NB4 (cell line): ENCODE measurements around the gene USP6NL.
"Not testable (repeated sequence)": the region's sequence is repeated elsewhere in the genome, so short reads cannot be mapped to it uniquely, and the experiment has no call there.

ENCODE experiments used
- DNase-seq: peaks from one replicate; pipeline ENCODE4 v3.0.0; 2010; ENCODE audit warnings: low read depth
- H3K4me3 ChIP-seq: one replicate; pipeline ENCODE4 v1.5.1; 2011; ENCODE audit warnings: mild to moderate bottlenecking, low read depth, low read length, moderate library complexity
- MAX ChIP-seq: IDR thresholded peaks from 2 replicates; pipeline ENCODE4 v1.6.1; 2011; ENCODE audit warnings: low read depth, low read length
- MYC ChIP-seq: IDR thresholded peaks from 2 replicates; pipeline ENCODE4 v1.6.1; 2011; ENCODE audit warnings: low read depth, low read length
- POLR2A ChIP-seq: IDR thresholded peaks from 2 replicates; pipeline ENCODE4 v1.6.1; 2011; ENCODE audit warnings: mild to moderate bottlenecking; ENCODE audit not compliant: insufficient read length; ENCODE audit errors: extremely low read depth
- TF ChIP-seq, protein P1 (sequence below): IDR thresholded peaks from one replicate; pipeline ENCODE4 v1.5.1; 2012; ENCODE audit warnings: low read depth, low read length

Gene USP6NL

DNA sequence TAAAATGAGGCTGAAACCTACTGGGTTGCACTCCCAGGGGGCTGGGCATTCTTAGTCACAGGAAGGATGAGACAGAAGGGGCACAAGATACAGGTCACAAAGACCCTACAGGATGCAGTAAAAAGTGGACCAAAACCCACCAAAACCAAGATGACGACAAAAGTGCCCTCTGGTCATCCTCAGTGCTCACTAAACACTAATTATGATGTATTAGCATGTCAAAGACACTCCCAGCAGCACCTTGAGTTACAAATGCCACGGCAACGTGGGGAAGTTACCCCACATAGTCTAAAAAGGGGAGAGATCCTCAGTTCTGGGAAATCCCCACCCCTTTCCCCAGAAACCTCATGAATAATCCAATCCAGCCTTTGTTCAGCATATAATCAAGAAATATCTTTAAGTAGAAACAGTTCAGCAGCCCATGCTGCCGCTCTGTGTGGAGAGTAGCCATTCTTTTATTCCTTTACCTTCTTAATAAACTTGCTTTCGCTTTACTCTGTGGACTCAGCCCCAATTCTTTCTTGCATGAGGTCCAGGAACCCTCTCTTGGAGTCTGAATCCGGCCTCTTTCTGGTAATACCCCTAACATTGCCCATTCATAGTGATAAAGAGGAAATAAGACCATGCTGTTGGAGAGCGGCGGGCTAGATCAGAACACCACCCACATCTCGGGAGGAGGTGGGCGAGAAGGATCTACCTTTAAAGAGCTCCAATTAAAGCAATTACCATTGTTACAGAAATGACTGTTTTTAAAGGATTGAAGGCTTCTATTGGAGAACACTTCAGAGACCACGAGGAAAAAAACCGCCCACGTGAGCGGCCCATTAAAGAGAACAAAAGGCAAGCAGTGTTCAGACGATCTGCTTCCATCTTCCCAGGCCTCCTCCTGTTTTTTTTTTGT, 170.9 kb downstream of the USP6NL start:
- no peak for DNase-seq
- TF ChIP-seq POLR2A (no peak), MYC (no peak), MAX (no peak)
- TF ChIP-seq, protein P1, sequence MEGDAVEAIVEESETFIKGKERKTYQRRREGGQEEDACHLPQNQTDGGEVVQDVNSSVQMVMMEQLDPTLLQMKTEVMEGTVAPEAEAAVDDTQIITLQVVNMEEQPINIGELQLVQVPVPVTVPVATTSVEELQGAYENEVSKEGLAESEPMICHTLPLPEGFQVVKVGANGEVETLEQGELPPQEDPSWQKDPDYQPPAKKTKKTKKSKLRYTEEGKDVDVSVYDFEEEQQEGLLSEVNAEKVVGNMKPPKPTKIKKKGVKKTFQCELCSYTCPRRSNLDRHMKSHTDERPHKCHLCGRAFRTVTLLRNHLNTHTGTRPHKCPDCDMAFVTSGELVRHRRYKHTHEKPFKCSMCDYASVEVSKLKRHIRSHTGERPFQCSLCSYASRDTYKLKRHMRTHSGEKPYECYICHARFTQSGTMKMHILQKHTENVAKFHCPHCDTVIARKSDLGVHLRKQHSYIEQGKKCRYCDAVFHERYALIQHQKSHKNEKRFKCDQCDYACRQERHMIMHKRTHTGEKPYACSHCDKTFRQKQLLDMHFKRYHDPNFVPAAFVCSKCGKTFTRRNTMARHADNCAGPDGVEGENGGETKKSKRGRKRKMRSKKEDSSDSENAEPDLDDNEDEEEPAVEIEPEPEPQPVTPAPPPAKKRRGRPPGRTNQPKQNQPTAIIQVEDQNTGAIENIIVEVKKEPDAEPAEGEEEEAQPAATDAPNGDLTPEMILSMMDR = no peak

GRCh38 chr10:11439523-11440053, 171.9 kb downstream of the USP6NL start:
- no peak overlapping the region for H3K4me3 ChIP-seq
- TF ChIP-seq POLR2A (no peak), MAX (no peak), MYC (no peak)
- TF ChIP-seq, protein P1 = no peak
- no peak for DNase-seq

More for the DNA sequence above, 170.9 kb downstream of the USP6NL start:
- H3K4me3 ChIP-seq = no peak overlapping the region

DNA sequence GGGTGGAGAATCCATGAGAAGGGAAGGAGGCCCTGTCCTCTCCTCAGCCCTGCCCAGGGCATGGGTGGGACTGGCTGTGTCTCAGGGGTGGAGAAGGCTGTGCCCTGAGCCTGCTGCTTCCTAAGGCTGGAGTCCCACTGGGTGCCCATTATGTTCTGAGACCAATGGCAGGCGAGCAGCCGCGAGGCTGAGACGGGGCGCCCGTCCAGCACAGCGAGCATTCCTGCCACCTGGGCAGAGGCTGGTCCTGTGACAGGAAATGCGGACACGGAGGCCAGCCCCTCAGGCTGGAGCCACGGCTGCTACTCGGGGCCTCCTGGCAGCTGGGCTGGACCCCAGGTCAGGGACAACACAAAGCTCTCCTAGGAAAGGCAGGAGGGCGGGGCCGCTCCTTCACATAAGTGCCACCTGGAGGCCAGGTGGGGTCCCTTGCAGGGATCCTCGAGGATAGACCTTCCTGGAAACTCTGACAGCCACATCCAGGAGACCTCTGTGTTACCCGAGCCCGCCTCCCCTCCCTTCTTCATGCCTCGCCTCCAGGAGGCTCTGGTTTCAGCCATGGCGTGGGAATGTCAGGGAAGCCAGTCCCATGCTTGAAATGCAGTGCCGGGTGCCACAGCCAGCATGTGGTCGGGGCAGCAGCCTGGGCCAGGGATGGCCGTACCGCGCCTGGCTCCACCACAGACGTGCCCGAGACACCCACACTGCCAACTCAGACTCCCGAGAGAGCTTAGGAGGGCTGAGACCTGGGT, 173.9 kb downstream of the USP6NL start:
- no peak for DNase-seq
- H3K4me3 ChIP-seq = no peak overlapping the region
- TF ChIP-seq MYC (no peak), MAX (no peak), POLR2A (no peak)
- TF ChIP-seq, protein P1 = no peak

GRCh38 chr10:11436445-11436844, 175.0 kb downstream of the USP6NL start:
- DNase-seq, H3K4me3 ChIP-seq: not testable (repeated sequence)

DNA sequence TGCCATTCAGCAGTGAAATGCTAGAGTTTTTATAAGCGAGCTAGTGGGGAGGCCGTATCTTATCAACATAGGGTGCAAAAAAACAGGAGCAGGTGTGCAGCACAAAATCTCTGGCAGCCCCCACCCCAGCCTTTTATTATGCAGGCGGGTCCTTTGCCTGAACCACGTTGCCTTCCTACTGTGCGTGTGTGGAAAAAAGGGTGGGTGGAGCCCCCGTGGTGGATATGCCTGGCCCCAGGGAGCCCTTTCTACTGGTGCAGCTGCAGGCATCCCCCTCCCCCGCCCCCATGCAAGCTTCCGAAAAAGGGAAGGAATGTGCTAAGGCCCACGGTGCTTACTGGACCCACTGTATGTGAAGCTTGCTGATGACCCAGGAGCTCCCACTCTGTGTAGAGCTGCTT, 175.9 kb downstream of the USP6NL start:
- no peak overlapping the region for H3K4me3 ChIP-seq
- TF ChIP-seq MAX (no peak), MYC (no peak), POLR2A (no peak)
- TF ChIP-seq, protein P1 = no peak
- no peak for DNase-seq

DNA sequence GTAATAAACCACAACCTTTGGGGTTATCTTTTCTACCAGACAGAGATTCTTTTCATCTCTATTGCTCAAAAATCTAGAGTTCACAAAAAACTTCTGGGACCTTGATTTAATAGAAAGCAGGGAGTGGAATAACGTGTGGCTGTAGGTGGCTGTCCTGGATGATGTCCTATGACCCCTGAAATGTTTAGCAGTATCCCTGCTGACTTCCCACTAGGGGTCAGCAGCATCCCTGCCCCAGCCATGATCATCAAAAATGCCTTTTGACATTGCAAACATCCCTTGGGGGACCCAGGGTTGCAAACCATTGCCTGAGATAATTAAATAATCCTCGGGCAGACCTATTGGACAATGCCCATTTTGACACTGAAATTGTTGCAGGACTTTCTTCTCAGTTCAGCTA, 177.1 kb downstream of the USP6NL start:
- no peak overlapping the region for H3K4me3 ChIP-seq
- peak; percentile 23 for DNase-seq
- no peak for TF ChIP-seq MAX
- TF ChIP-seq POLR2A = no peak
- TF ChIP-seq MYC = no peak
- TF ChIP-seq, protein P1 = peak; percentile 32
